COLO668 (cell line): Measurements from ENCODE around the gene ZNF649.

Experiments
- DNase-seq: peaks from one replicate; lab custom pipeline; 2025; ENCODE audit not compliant: unreplicated experiment; lab: John Stamatoyannopoulos, UW

ZNF649 gene

DNA sequence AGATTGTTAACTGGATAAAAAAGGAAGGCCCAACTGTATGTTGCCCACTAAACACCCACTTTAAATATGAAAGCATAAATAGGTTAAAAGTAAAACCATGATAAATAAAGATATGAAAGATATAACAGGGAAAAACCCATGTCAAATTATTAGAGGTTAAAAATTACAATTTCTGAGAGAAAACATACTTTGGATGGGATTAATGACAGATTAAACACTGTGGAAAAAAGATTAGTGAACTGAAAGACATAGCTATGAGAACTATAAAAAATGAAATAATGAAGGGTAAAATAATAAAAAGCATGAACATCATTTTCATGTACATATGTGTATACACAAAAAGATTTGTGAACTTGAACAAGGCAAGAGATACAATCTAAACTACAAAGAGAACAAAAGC, 14.9 kb downstream of the ZNF649 start:
- DNase-seq: no peak

DNA sequence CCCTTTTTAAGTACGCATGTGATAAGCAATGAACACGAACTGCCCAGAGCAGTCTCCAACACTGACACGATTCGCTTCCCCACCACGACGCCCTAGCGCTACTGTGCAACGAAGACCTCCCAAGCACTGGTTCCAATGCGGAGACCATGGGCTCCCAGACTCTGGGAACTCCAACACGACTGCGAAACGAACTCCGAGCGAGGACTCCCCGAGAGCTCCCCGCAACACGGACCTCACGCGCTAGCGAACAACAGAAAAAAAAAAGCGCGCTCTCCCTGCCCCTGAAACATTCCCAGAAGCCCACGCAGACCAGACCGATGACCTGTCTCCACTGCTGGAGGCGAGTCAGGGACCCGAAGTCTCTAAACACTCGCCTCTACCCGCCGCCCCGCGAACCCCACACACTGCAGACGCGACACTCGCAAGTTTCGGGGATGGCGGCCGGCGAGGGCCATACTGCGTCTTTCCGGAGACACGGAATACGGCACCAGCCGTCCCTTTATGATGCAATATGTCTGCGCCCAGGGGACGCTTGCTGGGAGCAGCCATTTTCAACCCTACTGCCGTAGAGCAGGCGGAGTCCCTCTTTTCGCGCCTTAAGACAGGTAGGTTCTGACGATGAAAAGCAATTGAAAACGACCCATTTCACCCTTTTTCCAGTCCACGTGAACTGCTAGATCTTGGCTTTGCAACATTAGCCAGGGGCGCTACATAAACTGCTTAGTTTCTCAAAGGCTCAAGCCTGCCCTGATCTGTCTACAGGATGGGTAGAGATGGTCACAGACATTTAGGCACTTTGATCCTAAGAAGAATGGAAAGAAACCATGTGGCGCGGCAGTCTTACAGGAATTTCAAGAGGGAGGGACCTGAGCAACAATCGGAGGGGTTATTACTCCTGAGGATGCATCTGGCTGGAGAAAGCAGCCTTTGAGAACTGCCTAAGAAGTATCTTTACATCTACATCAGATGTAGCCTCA, 17.0 kb downstream of the ZNF649 start, which contains the start of gene ZNF577:
Gene ZNF577 (minus strand): TSS at position 430 of the 977 bp plus-strand sequence. CDS start 7,569 bp downstream, outside the sequence.
- no peak for DNase-seq

GRCh38 chr19:51884713-51885112, 20.1 kb downstream of the ZNF649 start:
- no peak for DNase-seq

DNA sequence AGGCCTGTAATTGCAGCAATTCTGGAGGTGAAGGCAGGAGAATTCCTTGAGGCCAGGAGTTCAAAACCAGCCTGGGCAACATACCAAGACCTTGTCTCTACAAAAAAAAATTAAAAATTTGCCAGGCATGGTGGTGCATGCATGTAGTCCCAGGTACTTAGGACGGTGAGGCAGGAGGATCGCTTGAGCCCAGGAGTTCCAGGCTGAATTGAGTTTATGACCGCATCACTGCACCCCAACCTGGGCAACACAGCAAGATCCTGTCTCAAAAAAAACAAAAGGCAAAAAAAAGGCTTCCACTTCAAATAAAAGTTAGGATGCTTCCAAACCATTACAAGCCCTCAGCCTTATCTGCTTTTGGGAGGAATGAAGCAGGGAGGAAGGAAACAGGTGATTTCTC, 22.3 kb downstream of the ZNF649 start:
- DNase-seq: no peak

GRCh38 chr19:51873097-51873496, 31.7 kb downstream of the ZNF649 start:
- no peak for DNase-seq

- no peak for DNase-seq
Measured at GRCh38 chr19:51861870-51862622, 42.8 kb downstream of the ZNF649 start.
